Omental fat pad (tissue), 4 donors: ENCODE measurements around the gene PTPN3. TPM values are rescaled to one million over a fixed set of nuclear protein-coding genes. Genes with fewer than 3 reads are reported as not detected.

Experiments
- ATAC-seq: fragments of 150-250 bp; one replicate; pipeline ENCODE4 v1.9.1; 2016; ENCODE audit warnings: mild to moderate bottlenecking, moderate library complexity; ENCODE audit not compliant: low FRiP score
- DNase-seq: peaks from one replicate; pipeline ENCODE4 v3.0.0-alpha.2; 2019; ENCODE audit warnings: low spot score
- total RNA-seq, 4 donors: library from RNA; depleted of rRNA; stranded (reverse); fragments of >200 nt; gene quantifications; one replicate each; pipeline ENCODE4 v1.1.0, GENCODE V29; 2016
- TF ChIP-seq, protein P1 (sequence below), 3 donors: fragments of 450-650 bp; IDR thresholded peaks; one replicate each; pipeline ENCODE4 v1.5.1; 2016 to 2017; ENCODE audit warnings: antibody characterized with exemption in 3 of 3, mild to moderate bottlenecking in 3 of 3, moderate library complexity in 2 of 3

PTPN3 gene
- total RNA-seq, 4 donors from 2014 or later = 4.1 to 14.6 (median 7.8) TPM

DNA sequence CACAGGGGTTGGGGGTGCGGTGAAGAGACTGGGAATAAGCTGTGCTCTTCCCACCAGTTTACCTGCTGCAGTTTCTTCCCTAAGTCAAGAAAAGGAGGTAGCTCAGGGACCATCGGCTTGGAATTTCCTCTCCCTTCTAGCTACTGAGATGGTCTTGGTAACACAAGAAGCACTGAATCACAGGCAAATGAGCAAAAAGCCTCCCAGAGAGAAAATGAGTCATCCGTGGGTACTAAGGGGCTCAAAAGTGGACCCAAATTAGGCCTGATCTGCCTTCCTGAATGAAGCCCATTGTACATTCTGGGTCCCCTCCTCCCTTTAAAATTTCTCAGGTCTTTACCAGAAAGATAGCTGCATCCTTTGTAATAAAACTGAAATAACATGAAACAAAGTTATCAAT is 49.9 kb downstream of the PTPN3 start:
- ATAC-seq = no peak
- TF ChIP-seq, protein P1, sequence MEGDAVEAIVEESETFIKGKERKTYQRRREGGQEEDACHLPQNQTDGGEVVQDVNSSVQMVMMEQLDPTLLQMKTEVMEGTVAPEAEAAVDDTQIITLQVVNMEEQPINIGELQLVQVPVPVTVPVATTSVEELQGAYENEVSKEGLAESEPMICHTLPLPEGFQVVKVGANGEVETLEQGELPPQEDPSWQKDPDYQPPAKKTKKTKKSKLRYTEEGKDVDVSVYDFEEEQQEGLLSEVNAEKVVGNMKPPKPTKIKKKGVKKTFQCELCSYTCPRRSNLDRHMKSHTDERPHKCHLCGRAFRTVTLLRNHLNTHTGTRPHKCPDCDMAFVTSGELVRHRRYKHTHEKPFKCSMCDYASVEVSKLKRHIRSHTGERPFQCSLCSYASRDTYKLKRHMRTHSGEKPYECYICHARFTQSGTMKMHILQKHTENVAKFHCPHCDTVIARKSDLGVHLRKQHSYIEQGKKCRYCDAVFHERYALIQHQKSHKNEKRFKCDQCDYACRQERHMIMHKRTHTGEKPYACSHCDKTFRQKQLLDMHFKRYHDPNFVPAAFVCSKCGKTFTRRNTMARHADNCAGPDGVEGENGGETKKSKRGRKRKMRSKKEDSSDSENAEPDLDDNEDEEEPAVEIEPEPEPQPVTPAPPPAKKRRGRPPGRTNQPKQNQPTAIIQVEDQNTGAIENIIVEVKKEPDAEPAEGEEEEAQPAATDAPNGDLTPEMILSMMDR (IDR thresholded peaks at IDR 0.05) = no peak
- DNase-seq = no peak

DNA sequence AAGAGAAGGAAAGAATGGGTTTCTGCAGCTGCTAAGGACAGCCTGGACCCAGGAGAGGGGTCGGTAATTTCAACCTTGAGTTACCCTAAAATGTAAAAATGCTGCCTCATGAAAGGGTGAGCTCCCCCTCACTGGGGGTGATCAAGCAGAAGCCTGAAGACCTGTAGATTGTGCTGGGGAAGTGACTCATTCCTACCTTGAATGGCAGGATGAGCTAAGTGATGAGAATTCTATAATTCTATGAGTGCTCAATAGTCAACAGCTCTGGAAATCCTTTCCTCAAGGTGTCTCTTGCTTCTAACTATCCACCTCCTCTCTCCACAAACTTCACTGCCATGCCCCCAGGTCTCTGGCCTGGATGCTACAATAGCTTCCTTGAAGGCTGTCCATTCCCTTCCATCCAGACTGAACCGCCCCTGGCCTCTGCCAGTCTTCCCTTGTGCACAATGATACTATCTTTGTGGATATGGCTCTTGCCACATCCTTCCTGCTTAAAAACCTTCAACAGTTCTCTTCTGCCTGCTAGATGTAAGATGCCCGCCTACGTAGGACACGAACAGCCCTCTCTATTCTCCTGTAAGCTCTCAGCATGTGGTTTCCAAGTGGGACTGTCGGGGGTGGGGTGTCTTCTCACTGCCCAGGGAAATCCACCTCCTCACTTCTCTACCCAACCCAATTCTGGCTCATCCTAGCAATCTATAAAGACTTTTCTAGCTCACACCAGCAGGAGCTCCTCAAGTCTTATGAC is 50.6 kb downstream of the PTPN3 start:
- no peak for ATAC-seq

DNA sequence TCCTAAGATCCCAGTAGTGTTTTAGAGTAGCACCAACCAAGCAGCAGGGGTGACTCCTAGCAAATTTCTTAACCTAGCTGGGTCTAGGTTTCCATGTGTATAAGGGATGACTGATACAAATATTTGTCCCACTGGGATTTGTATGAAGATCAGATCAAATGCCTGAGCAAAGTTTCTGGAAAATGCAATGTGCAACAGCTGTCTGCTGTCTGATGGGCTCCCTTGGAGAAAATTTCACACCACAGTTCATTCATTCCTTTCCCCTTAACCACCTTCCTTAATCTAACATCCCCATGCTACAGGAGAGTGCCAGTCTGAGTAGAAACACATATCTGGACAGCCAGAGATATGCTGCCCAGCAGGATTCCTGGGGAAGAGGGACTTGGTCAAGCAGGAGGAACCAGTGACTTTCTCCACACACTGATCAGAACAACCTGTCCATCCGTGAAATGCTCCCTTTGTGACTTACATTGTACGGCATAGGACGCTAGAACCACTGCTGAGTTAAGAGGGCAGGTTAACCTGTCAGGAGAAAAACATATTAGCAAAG is 53.3 kb downstream of the PTPN3 start:
- TF ChIP-seq, protein P1 (IDR thresholded peaks at IDR 0.05) = no peak
- DNase-seq (no peak), ATAC-seq (no peak)

More for the DNA sequence above, 50.6 kb downstream of the PTPN3 start:
- DNase-seq = no peak
- TF ChIP-seq, protein P1 (IDR thresholded peaks at IDR 0.05) = no peak

DNA sequence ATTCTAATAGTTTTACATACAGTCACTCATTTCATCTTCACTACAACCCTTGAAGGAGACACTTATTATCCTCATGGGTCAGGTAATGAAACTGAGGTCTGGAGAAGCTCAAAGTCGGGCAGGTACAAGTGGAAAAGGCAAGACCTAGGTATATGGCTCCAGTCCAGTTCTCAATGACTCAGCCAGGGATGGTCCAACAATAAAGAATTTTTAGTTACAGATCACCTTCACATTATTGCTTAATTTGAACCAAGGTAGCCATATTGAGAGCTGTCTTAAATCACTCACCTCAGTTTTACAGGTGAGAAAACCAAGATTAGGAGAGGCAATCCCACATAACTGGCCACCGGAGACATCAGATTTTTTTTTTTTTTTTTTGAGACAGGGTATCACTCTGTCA is 55.4 kb downstream of the PTPN3 start:
- TF ChIP-seq, protein P1 (IDR thresholded peaks at IDR 0.05) = no peak
- no peak for ATAC-seq
- DNase-seq = no peak

DNA sequence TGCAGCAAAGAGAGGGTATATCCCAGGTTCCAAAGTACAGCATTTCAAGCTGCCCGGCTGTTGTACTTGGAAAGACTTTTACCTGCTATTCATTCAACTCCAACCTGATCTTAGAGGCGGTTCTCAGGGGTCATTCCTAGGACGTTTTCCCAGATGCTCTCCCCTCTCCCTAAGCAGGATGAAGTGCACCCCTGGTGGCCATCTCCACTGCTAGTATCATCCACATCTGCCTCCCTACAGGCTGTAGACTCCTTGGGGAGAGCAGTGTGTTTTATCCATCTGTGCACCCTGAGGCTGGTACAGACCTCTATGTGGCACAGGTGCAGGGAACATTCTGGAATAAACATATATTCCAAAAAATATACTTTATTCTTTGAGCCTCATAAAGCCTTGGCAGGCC is 56.8 kb downstream of the PTPN3 start:
- TF ChIP-seq, protein P1 (IDR thresholded peaks at IDR 0.05) = no peak
- no peak for DNase-seq
- ATAC-seq = no peak

DNA sequence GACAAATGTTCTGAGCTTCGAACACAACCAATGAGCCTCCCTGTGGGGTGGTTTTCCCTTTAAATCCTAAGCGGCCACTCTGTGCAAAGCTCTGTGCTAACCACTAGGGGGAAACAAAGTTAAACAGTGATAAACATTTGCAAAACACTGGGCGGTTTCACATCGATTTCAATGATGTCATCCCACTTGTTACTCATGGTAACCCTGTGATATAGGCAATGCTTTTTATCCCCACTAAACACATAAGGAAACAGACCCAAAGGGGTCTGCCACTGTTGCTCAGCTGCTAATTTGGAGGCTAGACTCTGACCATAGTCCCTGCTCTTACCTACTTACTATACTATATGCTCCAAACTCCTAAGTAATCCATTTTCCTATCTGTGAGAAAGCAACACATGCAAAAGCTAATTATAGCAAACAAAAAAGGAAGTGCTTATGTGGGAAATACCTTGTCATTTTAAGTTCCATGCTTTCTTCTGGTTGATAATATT is 57.3 kb downstream of the PTPN3 start:
- TF ChIP-seq, protein P1 (IDR thresholded peaks at IDR 0.05) = peak in 2 of 3 donors; percentile 62 to 74
- DNase-seq (no peak), ATAC-seq (peak; percentile 86)

DNA sequence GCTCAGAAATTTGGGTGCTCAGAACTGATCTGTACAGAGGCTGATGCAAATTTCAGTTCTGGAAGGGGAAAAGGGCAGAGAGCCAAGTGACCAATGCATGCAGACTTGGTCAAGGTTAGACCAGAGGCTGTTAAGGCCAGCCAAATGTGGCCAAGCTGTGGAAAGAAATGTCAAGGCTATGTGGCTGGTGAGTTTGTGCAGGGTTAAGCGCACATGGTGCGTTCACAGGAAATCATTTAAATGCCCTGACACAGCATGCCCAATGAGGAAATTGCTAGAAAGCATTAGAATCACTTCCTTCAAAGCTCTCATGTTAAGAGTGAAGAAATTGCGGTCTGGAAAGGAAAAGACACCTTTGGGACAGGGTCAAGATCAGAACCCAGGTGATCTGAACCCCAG is 58.0 kb downstream of the PTPN3 start:
- TF ChIP-seq, protein P1 (IDR thresholded peaks at IDR 0.05) = no peak
- ATAC-seq = no peak

More for the DNA sequence above, 58.0 kb downstream of the PTPN3 start:
- DNase-seq = no peak
